ENCODE measurements around the gene DST. TPM values are rescaled to one million over a fixed set of nuclear protein-coding genes. Genes with fewer than 3 reads are reported as not detected.

The DST gene
- total RNA-seq, 4 donors from 2014 or later, result 114 to 219 (median 204) TPM

DNA sequence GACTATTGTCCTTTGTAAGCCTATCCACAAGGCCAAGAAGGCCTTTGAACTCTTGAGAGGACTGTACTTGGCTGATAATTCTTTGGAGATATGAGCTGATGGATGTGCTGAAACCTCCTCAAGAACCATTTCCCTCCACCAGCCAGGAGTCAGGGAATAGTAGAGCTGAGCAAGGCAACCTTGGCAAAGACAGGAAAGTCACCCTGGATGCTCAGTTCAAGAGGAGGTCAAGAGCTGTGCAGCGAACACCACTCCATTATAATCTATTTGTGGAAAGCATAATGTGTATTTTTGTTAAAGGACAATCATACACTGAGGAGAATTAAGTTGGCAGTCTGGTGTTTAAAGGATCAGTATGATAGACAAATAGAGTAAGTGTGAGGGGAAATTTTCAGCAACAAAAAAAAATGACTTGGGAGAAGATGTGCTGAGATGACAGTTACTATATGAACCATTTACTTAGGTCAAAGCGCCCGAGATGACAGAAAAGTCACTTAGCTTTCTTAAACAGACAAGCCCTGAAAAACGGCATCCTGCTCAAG is 218.1 kb downstream of the DST start:
- H3K36me3 ChIP-seq, result no peaks in the 10 kb centered on the region
- no peak overlapping the region for H3K27ac ChIP-seq
- intact Hi-C loops (cut with DNase I; ENCODE audit: low total_unique reads) (no loop called here), in situ Hi-C loops (cut with MboI; ENCODE audit: low sequenced_read_pairs in 4 of 4) (no loop called here)
- no peak for ATAC-seq
- TF ChIP-seq, protein P1, sequence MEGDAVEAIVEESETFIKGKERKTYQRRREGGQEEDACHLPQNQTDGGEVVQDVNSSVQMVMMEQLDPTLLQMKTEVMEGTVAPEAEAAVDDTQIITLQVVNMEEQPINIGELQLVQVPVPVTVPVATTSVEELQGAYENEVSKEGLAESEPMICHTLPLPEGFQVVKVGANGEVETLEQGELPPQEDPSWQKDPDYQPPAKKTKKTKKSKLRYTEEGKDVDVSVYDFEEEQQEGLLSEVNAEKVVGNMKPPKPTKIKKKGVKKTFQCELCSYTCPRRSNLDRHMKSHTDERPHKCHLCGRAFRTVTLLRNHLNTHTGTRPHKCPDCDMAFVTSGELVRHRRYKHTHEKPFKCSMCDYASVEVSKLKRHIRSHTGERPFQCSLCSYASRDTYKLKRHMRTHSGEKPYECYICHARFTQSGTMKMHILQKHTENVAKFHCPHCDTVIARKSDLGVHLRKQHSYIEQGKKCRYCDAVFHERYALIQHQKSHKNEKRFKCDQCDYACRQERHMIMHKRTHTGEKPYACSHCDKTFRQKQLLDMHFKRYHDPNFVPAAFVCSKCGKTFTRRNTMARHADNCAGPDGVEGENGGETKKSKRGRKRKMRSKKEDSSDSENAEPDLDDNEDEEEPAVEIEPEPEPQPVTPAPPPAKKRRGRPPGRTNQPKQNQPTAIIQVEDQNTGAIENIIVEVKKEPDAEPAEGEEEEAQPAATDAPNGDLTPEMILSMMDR (IDR thresholded peaks at IDR 0.05 in 4 of 5, conservative IDR thresholded peaks at IDR 0.05 in 1 of 5), result no peak
- no peak for TF ChIP-seq POLR2A (IDR thresholded peaks at IDR 0.05)
- H3K4me3 ChIP-seq, result no peak overlapping the region
- no peaks in the 10 kb centered on the region for H3K4me1 ChIP-seq
- no peak for DNase-seq
- no peaks in the 10 kb centered on the region for H3K9me3 ChIP-seq
- H3K27me3 ChIP-seq, result no peaks in the 10 kb centered on the region

DNA sequence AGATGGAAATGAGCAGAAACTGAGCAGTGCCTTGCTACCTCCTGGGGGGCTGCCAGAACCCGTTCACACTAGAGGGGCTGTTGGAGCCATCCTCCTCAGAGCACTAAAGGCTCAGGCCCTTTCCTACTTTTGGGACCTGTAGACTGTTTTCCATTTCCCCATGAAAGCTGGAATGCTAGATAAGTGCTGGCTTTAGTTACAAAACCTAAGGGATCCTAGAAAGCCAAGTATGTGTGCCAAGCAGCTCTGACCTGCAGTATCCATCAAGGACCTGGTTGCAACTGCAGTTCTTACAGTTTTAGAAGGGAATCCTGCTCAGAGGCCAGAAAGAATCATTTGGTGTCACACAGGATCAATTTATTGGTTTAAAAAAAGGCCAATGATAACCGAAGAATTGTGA is 218.6 kb downstream of the DST start:
- no peaks in the 10 kb centered on the region for H3K36me3 ChIP-seq
- H3K27ac ChIP-seq, result no peak overlapping the region
- in situ Hi-C loops (cut with MboI; ENCODE audit: low sequenced_read_pairs in 4 of 4) (no loop called here), intact Hi-C loops (cut with DNase I; ENCODE audit: low total_unique reads) (no loop called here)
- TF ChIP-seq POLR2A (IDR thresholded peaks at IDR 0.05), result no peak
- H3K4me1 ChIP-seq, result no peaks in the 10 kb centered on the region
- ATAC-seq (no peak), DNase-seq (no peak)
- H3K9me3 ChIP-seq, result no peaks in the 10 kb centered on the region
- no peak overlapping the region for H3K4me3 ChIP-seq
- no peaks in the 10 kb centered on the region for H3K27me3 ChIP-seq

DNA sequence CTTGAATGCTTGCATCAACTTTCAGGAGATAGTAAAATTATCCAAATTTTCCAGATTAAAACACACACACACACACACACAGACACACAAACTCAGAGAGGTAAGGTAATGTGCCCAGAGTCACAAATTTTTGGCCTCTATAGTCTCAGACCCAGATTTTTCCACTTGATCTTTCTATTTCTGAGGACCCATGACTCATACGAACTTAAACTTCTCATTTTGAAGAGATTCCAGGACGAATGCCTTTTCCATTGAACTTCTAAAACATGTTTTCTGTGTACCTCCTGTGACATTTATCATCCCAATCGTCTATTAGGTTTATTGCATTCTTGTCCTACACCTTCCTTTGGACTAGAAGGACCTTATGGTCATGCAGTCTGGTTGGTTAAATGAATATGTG is 222.4 kb downstream of the DST start:
- Histone ChIP-seq H3K4me3 (no peak overlapping the region), H3K9me3 (no peaks in the 10 kb centered on the region), H3K27me3 (no peaks in the 10 kb centered on the region), H3K36me3 (no peaks in the 10 kb centered on the region), H3K4me1 (no peaks in the 10 kb centered on the region), H3K27ac (no peak overlapping the region)
- in situ Hi-C loops (cut with MboI; ENCODE audit: low sequenced_read_pairs in 4 of 4) (no loop called here), intact Hi-C loops (cut with DNase I; ENCODE audit: low total_unique reads) (no loop called here)
- ATAC-seq, result no peak
- TF ChIP-seq, protein P1 (IDR thresholded peaks at IDR 0.05 in 4 of 5, conservative IDR thresholded peaks at IDR 0.05 in 1 of 5), result no peak
- TF ChIP-seq POLR2A (IDR thresholded peaks at IDR 0.05), result no peak
- no peak for DNase-seq

DNA sequence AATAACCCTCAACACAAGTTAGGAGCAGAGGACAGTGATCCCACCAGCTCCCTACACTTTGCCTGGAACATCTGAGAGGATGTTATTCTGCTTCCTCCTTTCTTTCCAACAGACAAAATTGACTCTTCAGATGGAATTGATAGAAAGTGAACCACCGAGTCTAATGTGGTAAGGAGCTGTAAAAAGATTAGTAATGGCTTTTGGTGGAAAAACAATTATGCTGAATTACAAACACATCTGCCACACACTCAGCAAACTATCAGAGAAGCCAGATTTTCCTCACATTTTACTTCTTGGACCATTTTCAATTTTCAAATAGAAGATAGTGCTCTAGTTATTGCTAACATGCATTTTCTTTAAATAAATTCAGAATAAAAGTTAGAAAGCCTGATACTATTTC is 223.5 kb downstream of the DST start:
- H3K27me3 ChIP-seq, result no peaks in the 10 kb centered on the region
- intact Hi-C loops (cut with DNase I; ENCODE audit: low total_unique reads), result no loop called here
- DNase-seq (no peak), ATAC-seq (no peak)
- TF ChIP-seq, protein P1 (IDR thresholded peaks at IDR 0.05 in 4 of 5, conservative IDR thresholded peaks at IDR 0.05 in 1 of 5), result no peak
- TF ChIP-seq POLR2A (IDR thresholded peaks at IDR 0.05), result no peak
- H3K9me3 ChIP-seq, result no peaks in the 10 kb centered on the region
- no peak overlapping the region for H3K27ac ChIP-seq
- no peaks in the 10 kb centered on the region for H3K4me1 ChIP-seq
- no peak overlapping the region for H3K4me3 ChIP-seq
- no peaks in the 10 kb centered on the region for H3K36me3 ChIP-seq
- in situ Hi-C loops (cut with MboI; ENCODE audit: low sequenced_read_pairs in 4 of 4), result no loop called here

DNA sequence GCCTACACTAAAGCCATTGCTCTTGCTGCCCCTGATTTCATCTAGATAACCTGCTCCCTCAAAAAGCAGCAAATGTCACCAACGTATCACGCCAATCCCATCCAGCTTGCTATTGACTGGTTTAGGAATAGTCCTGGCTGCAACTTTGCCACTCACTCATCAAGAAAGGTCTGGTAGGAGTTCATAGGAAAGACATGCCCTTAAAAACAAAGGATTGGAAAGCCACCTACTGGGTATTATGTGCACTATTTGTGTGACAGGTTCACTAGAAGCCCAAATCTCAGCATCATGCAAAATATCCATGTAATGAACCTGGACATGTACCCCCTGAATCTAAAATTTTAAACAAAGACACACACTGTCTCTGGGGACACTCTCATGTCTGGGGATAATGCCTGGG is 224.9 kb downstream of the DST start:
- in situ Hi-C loops (cut with MboI; ENCODE audit: low sequenced_read_pairs in 4 of 4) (no loop called here), intact Hi-C loops (cut with DNase I; ENCODE audit: low total_unique reads) (no loop called here)
- Histone ChIP-seq H3K27ac (no peak overlapping the region), H3K27me3 (no peaks in the 10 kb centered on the region), H3K36me3 (no peaks in the 10 kb centered on the region), H3K4me3 (no peak overlapping the region), H3K9me3 (no peaks in the 10 kb centered on the region), H3K4me1 (no peaks in the 10 kb centered on the region)
- TF ChIP-seq POLR2A (IDR thresholded peaks at IDR 0.05), result no peak
- TF ChIP-seq, protein P1 (IDR thresholded peaks at IDR 0.05 in 4 of 5, conservative IDR thresholded peaks at IDR 0.05 in 1 of 5), result no peak
- ATAC-seq (no peak), DNase-seq (no peak)

All from gastrocnemius medialis (tissue), 4 donors.